ENCODE data around the gene ZNF133. TPM values are rescaled to one million over a fixed set of nuclear protein-coding genes. Genes with fewer than 3 reads are reported as not detected.

ZNF133 gene
- total and polyA plus RNA-seq, 11 donors = 4.0 to 9.8 (median 6.3) TPM

- ATAC-seq (no peak), DNase-seq (no peak)
- H3K4me1 ChIP-seq = no peaks in the 10 kb centered on the region
- 38 to 50% (median 41%) methylated on average over 4 of the region's 4 CpGs for WGBS, 4 donors
- no peaks in the 10 kb centered on the region for H3K36me3 ChIP-seq
- no peak overlapping the region for H3K27ac ChIP-seq
- H3K4me3 ChIP-seq = no peak overlapping the region
- TF ChIP-seq POLR2A (IDR thresholded peaks at IDR 0.05) = no peak
- TF ChIP-seq CTCF (IDR thresholded peaks at IDR 0.05) = no peak
- H3K27me3 ChIP-seq = peaks cover 0 to 25% (median 0%) of the 10 kb centered on the region in 9 donors
- H3K9me3 ChIP-seq = no peaks in the 10 kb centered on the region
- intact Hi-C loops (cut with DNase I) = no loop called here
These were observed 31.8 kb upstream of the ZNF133 start for GRCh38 chr20:18256440-18257090.

GRCh38 chr20:18258126-18258860 lies 30.0 kb upstream of the ZNF133 start:
- 69 to 74% (median 71%) methylated on average over 12 of the region's 12 CpGs for WGBS, 4 donors
- Histone ChIP-seq H3K9me3 (no peaks in the 10 kb centered on the region), H3K27me3 (peaks cover 0 to 23% (median 0%) of the 10 kb centered on the region in 9 donors), H3K36me3 (no peaks in the 10 kb centered on the region), H3K4me1 (no peaks in the 10 kb centered on the region), H3K4me3 (no peak overlapping the region), H3K27ac (no peak overlapping the region)
- no peak for DNase-seq
- no peak for TF ChIP-seq CTCF (IDR thresholded peaks at IDR 0.05)
- no peak for TF ChIP-seq POLR2A (IDR thresholded peaks at IDR 0.05)
- intact Hi-C loops (cut with DNase I) = no loop called here
- no peak for ATAC-seq

GRCh38 chr20:18259730-18260129 lies 28.6 kb upstream of the ZNF133 start:
- ATAC-seq = no peak
- Histone ChIP-seq H3K4me1 (no peaks in the 10 kb centered on the region), H3K36me3 (no peaks in the 10 kb centered on the region), H3K9me3 (no peaks in the 10 kb centered on the region), H3K4me3 (no peak overlapping the region), H3K27me3 (peaks cover 0 to 23% (median 0%) of the 10 kb centered on the region in 9 donors), H3K27ac (no peak overlapping the region)
- intact Hi-C loops (cut with DNase I) = no loop called here
- 81 to 87% (median 84%) methylated on average over 3 of the region's 3 CpGs for WGBS, 4 donors
- TF ChIP-seq CTCF (IDR thresholded peaks at IDR 0.05) (no peak), POLR2A (IDR thresholded peaks at IDR 0.05) (no peak)
- DNase-seq = no peak

- Histone ChIP-seq H3K27me3 (peaks cover 0 to 46% (median 2%) of the 10 kb centered on the region in 9 donors), H3K4me1 (no peaks in the 10 kb centered on the region), H3K27ac (no peak overlapping the region), H3K36me3 (no peaks in the 10 kb centered on the region), H3K9me3 (no peaks in the 10 kb centered on the region), H3K4me3 (no peak overlapping the region)
- no peak for ATAC-seq
- DNase-seq = no peak
- WGBS, 4 donors = 50 to 57% (median 54%) methylated on average over 1 of the region's 1 CpG
- intact Hi-C loops (cut with DNase I) = no loop called here
- TF ChIP-seq CTCF (IDR thresholded peaks at IDR 0.05) (no peak), POLR2A (IDR thresholded peaks at IDR 0.05) (no peak)
These were observed 24.6 kb upstream of the ZNF133 start for GRCh38 chr20:18263723-18264122.

Data from heart left ventricle (tissue), 16 donors.